Mesendoderm (in vitro differentiated cells): Measurements from ENCODE around the gene NDUFS5.
"Not testable (repeated sequence)": the region's sequence is repeated elsewhere in the genome, so short reads cannot be mapped to it uniquely, and the experiment has no call there.

Experiments used
- DNase-seq: peaks from one replicate; pipeline ENCODE4 v3.0.0; 2013
- H2AK5ac ChIP-seq: 2 replicates; pipeline ENCODE4 v1.6.1; 2013; ENCODE audit warnings: low read length, inconsistent platforms
- H2BK120ac ChIP-seq: 2 replicates; pipeline ENCODE4 v1.6.1; 2013; ENCODE audit warnings: low read depth, mild to moderate bottlenecking, low read length, moderate library complexity, mixed read lengths
- H2BK15ac ChIP-seq: replicated peaks from 2 replicates; pipeline ENCODE4 v1.6.1; 2013; ENCODE audit warnings: low read depth, mild to moderate bottlenecking, moderate library complexity
- H2BK5ac ChIP-seq: 2 replicates; pipeline ENCODE4 v1.6.1; 2013; ENCODE audit warnings: low read length, inconsistent platforms
- H3K18ac ChIP-seq: 2 replicates; pipeline ENCODE4 v1.6.1; 2013; ENCODE audit warnings: mild to moderate bottlenecking, low read length, mixed read lengths
- H3K23ac ChIP-seq: one replicate; pipeline ENCODE4 v1.6.1; 2013; ENCODE audit warnings: low read length
- H3K27ac ChIP-seq: 2 replicates; pipeline ENCODE4 v1.5.1; 2013; ENCODE audit warnings: low read depth, mild to moderate bottlenecking, inconsistent platforms, low read length, moderate library complexity
- H3K27me3 ChIP-seq: 2 replicates; pipeline ENCODE4 v1.6.1; 2013; ENCODE audit warnings: low read length, control low read depth, mild to moderate bottlenecking, inconsistent platforms; ENCODE audit not compliant: insufficient read depth, poor library complexity
- H3K36me3 ChIP-seq: 2 replicates; pipeline ENCODE4 v1.6.1; 2013; ENCODE audit warnings: low read length, inconsistent platforms; ENCODE audit not compliant: control insufficient read depth, insufficient read depth
- H3K4ac ChIP-seq: one replicate; pipeline ENCODE4 v1.6.1; 2013; ENCODE audit warnings: low read depth, mild to moderate bottlenecking, low read length, moderate library complexity
- H3K4me1 ChIP-seq: 2 replicates; pipeline ENCODE4 v1.6.1; 2013; ENCODE audit warnings: low read depth, low read length, inconsistent platforms; ENCODE audit not compliant: control insufficient read depth
- H3K4me2 ChIP-seq: 2 replicates; pipeline ENCODE4 v1.6.1; 2013; ENCODE audit warnings: low read length
- H3K4me3 ChIP-seq: 2 replicates; pipeline ENCODE4 v1.5.1; 2013; ENCODE audit warnings: mild to moderate bottlenecking, low read length
- H3K56ac ChIP-seq: one replicate; pipeline ENCODE4 v1.6.1; 2013; ENCODE audit warnings: low read length
- H3K79me1 ChIP-seq: 2 replicates; pipeline ENCODE4 v1.6.1; 2013; ENCODE audit warnings: low read length, inconsistent platforms
- H3K79me2 ChIP-seq: 2 replicates; pipeline ENCODE4 v1.6.1; 2013; ENCODE audit warnings: mild to moderate bottlenecking, low read length; ENCODE audit not compliant: control insufficient read depth, insufficient read depth
- H3K9ac ChIP-seq: 2 replicates; pipeline ENCODE4 v1.6.1; 2013; ENCODE audit warnings: low read length, inconsistent platforms
- H4K5ac ChIP-seq: one replicate; pipeline ENCODE4 v1.6.1; 2013; ENCODE audit warnings: low read length
- H4K8ac ChIP-seq: one replicate; pipeline ENCODE4 v1.6.1; 2013; ENCODE audit warnings: low read depth, mild to moderate bottlenecking, control low read depth, low read length, moderate library complexity
- WGBS: extraction: QIAGEN DNeasy Blood & Tissue Kit; methylation state at CpG from one replicate; pipeline ENCODE4 v1.1.7; 2013; ENCODE audit warnings: low lambda C conversion rate, missing lambda C conversion rate; ENCODE audit not compliant: insufficient coverage; ENCODE audit errors: extremely low coverage; 5-methylcytosine and 5-hydroxymethylcytosine counted together

The NDUFS5 gene

GRCh38 chr1:39048745-39049370 is 22.7 kb downstream of the NDUFS5 start:
- WGBS, result no CpG with 5 or more reads among the region's 7 CpGs

GRCh38 chr1:39050001-39050400 is 23.9 kb downstream of the NDUFS5 start:
- H3K4ac ChIP-seq, result no peak overlapping the region
- no CpG with 5 or more reads among the region's 4 CpGs for WGBS
- H3K23ac ChIP-seq, result no peak overlapping the region
- no peak overlapping the region for H4K5ac ChIP-seq
- no peak overlapping the region for H3K18ac ChIP-seq
- H2BK120ac ChIP-seq, result no peak overlapping the region
- no peak overlapping the region for H3K27ac ChIP-seq
- H3K36me3 ChIP-seq, result no peaks in the 10 kb centered on the region
- no peak overlapping the region for H3K4me3 ChIP-seq
- H3K56ac ChIP-seq, result no peak overlapping the region
- H3K79me2 ChIP-seq, result no peaks in the 10 kb centered on the region
- H3K4me2 ChIP-seq, result no peak overlapping the region
- H4K8ac ChIP-seq, result no peak overlapping the region
- no peak overlapping the region for H3K9ac ChIP-seq
- no peak overlapping the region for H2BK5ac ChIP-seq
- H3K79me1 ChIP-seq, result no peaks in the 10 kb centered on the region
- DNase-seq, result no peak
- H3K27me3 ChIP-seq, result no peaks in the 10 kb centered on the region
- no peaks in the 10 kb centered on the region for H3K4me1 ChIP-seq
- no peak overlapping the region for H2BK15ac ChIP-seq
- H2AK5ac ChIP-seq, result no peak overlapping the region

More at GRCh38 chr1:39048745-39049370, 22.7 kb downstream of the NDUFS5 start:
- Histone ChIP-seq H2BK15ac (no peak overlapping the region), H3K18ac (no peak overlapping the region), H3K27ac (no peak overlapping the region), H3K4ac (no peak overlapping the region), H2BK120ac (no peak overlapping the region), H3K9ac (no peak overlapping the region), H3K4me1 (no peaks in the 10 kb centered on the region), H3K36me3 (no peaks in the 10 kb centered on the region), H3K56ac (no peak overlapping the region), H4K5ac (no peak overlapping the region), H3K79me2 (no peaks in the 10 kb centered on the region), H4K8ac (no peak overlapping the region), H3K79me1 (no peaks in the 10 kb centered on the region), H2AK5ac (no peak overlapping the region), H2BK5ac (no peak overlapping the region), H3K23ac (no peak overlapping the region), H3K27me3 (no peaks in the 10 kb centered on the region), H3K4me3 (no peak overlapping the region), H3K4me2 (no peak overlapping the region)
- DNase-seq, result no peak

GRCh38 chr1:39051193-39051850 is 25.2 kb downstream of the NDUFS5 start:
- DNase-seq, H2BK15ac ChIP-seq, H4K8ac ChIP-seq, H3K18ac ChIP-seq, H3K4me2 ChIP-seq, H3K79me2 ChIP-seq, H3K36me3 ChIP-seq, H2AK5ac ChIP-seq, H3K4me3 ChIP-seq, H3K27ac ChIP-seq, H3K27me3 ChIP-seq, H3K56ac ChIP-seq, H3K4me1 ChIP-seq, H2BK120ac ChIP-seq, H3K79me1 ChIP-seq, H3K23ac ChIP-seq, H3K9ac ChIP-seq, H2BK5ac ChIP-seq, H3K4ac ChIP-seq, H4K5ac ChIP-seq: not testable (repeated sequence)
- no CpG with 5 or more reads among the region's 11 CpGs for WGBS

- H3K4me2 ChIP-seq, result no peak overlapping the region
- H2AK5ac ChIP-seq, result no peak overlapping the region
- H3K79me1 ChIP-seq, result no peaks in the 10 kb centered on the region
- no peaks in the 10 kb centered on the region for H3K79me2 ChIP-seq
- H4K5ac ChIP-seq, result no peak overlapping the region
- no CpG with 5 or more reads among the region's 4 CpGs for WGBS
- no peak overlapping the region for H3K18ac ChIP-seq
- H3K36me3 ChIP-seq, result no peaks in the 10 kb centered on the region
- H3K23ac ChIP-seq, result no peak overlapping the region
- no peak overlapping the region for H2BK5ac ChIP-seq
- H4K8ac ChIP-seq, result no peak overlapping the region
- H2BK120ac ChIP-seq, result no peak overlapping the region
- no peak overlapping the region for H3K4me3 ChIP-seq
- no peaks in the 10 kb centered on the region for H3K4me1 ChIP-seq
- DNase-seq, result peak; percentile 69
- H3K4ac ChIP-seq, result no peak overlapping the region
- H3K27ac ChIP-seq, result no peak overlapping the region
- no peak overlapping the region for H2BK15ac ChIP-seq
- no peak overlapping the region for H3K9ac ChIP-seq
- no peaks in the 10 kb centered on the region for H3K27me3 ChIP-seq
- H3K56ac ChIP-seq, result no peak overlapping the region
These were observed 25.8 kb downstream of the NDUFS5 start for GRCh38 chr1:39051956-39052355.

- no CpG with 5 or more reads among the region's 8 CpGs for WGBS
- H4K8ac ChIP-seq, H2BK15ac ChIP-seq, H2BK120ac ChIP-seq, H3K4me3 ChIP-seq, H3K4ac ChIP-seq, H2AK5ac ChIP-seq, H3K18ac ChIP-seq, DNase-seq, H3K4me2 ChIP-seq, H2BK5ac ChIP-seq, H3K9ac ChIP-seq, H3K79me2 ChIP-seq, H3K27me3 ChIP-seq, H3K36me3 ChIP-seq, H4K5ac ChIP-seq, H3K4me1 ChIP-seq, H3K27ac ChIP-seq, H3K23ac ChIP-seq, H3K56ac ChIP-seq, H3K79me1 ChIP-seq: not testable (repeated sequence)
These were observed 29.1 kb downstream of the NDUFS5 start for GRCh38 chr1:39055213-39055710.
